DOHH2 (cell line): ENCODE results near the gene KCNN3.

Source experiments
- CTCF ChIP-seq: fragments of 200-600 bp; sonication (generic); IDR thresholded peaks from one replicate; pipeline ENCODE4 v1.5.1; 2014; ENCODE audit warnings: antibody characterized with exemption, mild to moderate bottlenecking, low read depth, low read length; ENCODE audit not compliant: poor library complexity, severe bottlenecking
- EZH2phosphoT487 ChIP-seq: fragments of 200-600 bp; sonication (generic); IDR thresholded peaks from 2 replicates; pipeline ENCODE4 v1.6.1; 2017; ENCODE audit warnings: borderline replicate concordance, mild to moderate bottlenecking, antibody characterized with exemption, low read length, moderate library complexity, mixed read lengths

GRCh38 chr1:154845174-154845573, 24.9 kb downstream of the KCNN3 start:
- no peak for TF ChIP-seq CTCF
- no peak for TF ChIP-seq EZH2phosphoT487
